ENCODE results near the gene RTN3.
"Not testable (repeated sequence)": the region's sequence is repeated elsewhere in the genome, so short reads cannot be mapped to it uniquely, and the experiment has no call there.

RTN3 gene

DNA sequence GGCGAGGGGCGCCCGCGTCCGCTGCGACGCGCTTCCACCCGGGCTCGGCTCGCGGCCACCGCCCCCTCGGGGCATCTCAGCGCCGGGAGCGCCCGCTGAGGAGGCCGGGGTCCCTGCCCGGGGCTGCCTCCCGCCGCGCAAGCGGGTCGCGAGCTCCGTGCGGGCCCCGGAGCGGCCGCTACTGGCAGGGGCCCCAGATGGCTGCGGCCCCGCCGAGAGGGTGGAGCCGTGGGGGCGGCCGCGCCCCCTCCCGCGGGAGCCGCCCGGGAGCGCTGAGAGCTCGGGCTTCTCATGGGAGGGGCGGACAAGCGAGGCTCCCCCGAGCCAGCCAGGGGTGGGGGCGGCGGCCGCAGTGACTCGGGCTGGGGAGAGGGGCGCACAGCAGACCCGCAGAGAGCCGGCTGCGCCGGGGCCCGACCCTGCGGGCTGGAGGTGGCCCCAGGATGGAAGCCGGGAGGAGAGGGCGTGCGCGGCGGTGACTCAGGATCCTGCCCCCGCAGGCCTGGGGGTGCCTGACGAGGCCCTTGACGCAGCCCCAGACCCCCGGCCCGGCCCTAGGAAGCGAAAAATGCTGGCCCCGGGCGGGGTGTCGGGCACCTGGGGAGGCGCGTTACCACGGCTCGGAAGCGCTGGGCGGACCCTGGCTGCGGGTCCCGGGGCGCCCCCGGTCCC is 87.9 kb downstream of the RTN3 start:
- DNase-seq (ENCODE audit: low read depth), result peak; percentile 39

DNA sequence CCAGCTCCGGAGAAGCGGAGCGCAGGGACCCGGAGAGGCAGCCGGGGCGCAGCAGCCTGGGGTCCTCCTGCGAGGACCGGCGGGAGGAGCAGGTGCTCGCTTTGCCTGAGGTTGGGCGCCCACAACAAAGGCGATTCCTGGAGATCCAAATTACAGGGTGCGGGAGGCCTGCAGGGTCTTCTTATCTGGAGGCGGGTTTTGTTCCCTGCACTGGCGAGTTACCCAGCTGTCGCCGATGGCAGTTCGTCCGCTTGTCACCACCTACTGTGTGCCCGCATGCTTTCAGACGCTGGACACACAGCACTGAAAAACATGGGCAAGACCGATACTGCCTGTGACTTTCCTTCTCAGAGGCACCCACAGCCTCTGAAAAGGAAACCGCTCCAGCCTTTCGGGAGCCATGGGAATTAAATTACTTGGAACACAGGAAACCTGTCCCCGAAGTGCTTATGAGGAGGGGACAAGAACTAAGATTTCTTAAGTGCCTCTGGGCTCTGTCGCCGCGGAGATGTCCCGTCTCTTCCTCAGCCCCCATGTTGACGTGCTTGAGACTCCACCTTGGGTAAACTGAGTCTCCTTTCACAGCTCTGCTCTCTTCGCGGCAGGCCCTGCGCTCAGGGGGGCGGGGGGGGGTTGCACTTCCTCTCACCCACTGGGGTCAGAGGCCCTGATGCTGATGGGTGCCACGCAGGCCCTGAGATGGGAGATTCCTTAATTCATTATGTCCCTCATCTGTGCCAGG is 88.6 kb downstream of the RTN3 start:
- no peak for DNase-seq (ENCODE audit: low read depth)

DNA sequence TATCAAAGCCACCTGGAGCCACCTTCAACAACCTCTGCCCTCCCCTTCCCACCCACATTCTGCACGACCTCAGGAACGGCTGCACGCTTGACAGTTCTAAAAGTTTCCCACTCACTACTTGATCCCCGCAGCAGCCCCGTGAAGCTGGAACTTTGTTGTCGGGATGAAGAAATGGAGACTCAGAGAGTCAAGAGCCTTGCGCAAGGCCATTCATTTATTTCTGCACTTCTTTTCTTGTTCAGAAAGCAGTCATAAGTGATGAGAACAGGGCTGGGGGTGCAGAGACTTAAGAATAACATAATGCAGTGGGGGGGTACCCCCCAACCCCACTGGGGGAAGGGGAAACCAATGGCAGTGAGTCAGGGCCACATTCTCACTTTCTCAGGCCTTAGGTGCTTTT is 89.5 kb downstream of the RTN3 start:
- DNase-seq (ENCODE audit: low read depth), result no peak

- not testable (repeated sequence) for DNase-seq (ENCODE audit: low read depth)
These were observed 90.5 kb downstream of the RTN3 start for GRCh38 chr11:63771741-63772318.

DNA sequence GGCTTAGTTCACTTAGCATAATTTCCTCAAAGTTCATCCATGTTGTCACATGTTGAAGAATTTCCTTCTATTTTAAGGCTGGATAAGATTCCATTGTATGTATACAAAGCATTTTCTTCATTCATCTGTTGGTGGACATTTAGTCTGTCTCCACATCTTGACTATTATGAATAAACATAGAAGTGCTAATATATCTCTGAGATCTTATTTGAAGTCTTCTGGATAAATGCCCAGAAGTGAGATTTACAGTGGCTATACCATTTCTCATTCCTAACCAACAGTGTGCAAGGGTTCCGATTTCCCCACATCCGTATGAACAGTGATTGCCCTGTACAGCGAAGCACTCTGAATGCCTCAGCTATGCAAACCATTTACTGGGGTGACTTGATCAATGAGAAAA is 93.9 kb downstream of the RTN3 start:
- DNase-seq (ENCODE audit: low read depth), result no peak

DNA sequence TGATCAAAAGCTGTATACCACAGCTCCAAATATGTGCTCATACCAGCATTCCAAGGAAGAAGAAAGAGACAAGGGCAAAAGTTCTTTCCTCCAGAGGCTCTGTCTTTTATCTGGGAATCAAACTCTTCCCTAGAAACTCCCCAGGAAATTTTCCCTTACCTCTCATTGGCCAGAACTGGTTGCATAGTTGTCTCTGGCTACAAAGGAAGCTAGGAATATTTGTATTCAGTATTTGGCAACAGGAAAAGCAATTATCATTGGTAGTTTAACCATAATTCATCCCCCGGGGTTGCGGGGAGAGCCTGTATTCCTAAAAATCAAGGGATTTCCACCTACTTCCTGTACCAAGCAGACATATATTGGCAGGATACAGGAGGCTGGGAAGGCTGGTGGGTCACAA is 97.7 kb downstream of the RTN3 start:
- no peak for DNase-seq (ENCODE audit: low read depth)

GRCh38 chr11:63782749-63783148 is 101.4 kb downstream of the RTN3 start:
- DNase-seq (ENCODE audit: low read depth), result no peak

- DNase-seq (ENCODE audit: low read depth), result no peak
These were observed 102.8 kb downstream of the RTN3 start for GRCh38 chr11:63783925-63784592.

DNA sequence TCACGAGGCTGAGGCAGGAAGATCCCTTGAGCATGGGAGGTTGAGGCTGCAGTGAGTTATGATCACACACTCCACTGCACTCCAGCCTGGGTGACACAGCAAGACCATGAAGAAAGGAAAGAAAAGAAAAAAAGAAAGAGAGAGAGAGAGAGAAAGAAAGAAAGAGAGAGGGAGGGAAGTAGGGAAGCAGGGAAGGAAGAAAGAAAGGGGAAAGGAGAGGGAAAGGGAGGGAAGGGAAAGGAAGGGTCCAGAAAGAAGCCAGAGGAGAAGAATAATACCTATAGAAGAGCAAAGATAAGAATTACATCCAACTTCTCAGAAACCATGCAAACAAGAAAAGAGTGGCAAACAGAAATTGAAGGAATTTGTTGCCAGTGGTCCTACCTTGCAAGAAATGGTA is 104.5 kb downstream of the RTN3 start:
- no peak for DNase-seq (ENCODE audit: low read depth)

DNA sequence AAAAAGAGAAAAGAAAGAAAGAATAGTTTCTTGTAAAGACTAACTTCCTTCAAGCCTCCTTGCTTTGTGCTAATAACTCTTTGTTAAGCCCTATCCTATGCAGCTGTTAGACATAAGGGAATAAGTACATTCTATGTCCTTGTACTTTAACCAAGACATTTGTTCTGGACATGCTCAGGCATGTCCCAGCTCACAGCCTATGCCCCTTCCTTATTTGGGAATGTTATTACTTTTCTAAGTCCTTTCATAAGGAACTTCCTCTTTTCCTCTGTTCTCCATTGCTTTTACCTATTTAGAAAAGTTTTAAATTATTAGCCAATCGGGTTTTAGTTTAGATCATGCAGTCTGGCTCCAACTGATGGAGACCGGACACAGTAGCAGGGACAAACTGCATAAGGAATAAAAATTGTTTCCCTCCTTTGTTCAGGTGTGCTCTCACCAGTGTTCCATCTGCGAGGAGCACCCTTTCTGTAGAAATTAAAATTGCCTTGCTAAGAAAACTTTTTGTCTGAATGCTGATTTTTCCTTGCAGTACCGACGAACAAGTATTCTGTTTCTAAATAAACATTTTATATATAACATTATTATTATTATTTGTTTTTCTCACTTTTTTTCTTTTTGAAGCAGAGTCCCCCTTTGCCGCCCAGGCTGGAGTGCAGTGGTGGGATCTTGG is 110.3 kb downstream of the RTN3 start:
- no peak for DNase-seq (ENCODE audit: low read depth)

DNA sequence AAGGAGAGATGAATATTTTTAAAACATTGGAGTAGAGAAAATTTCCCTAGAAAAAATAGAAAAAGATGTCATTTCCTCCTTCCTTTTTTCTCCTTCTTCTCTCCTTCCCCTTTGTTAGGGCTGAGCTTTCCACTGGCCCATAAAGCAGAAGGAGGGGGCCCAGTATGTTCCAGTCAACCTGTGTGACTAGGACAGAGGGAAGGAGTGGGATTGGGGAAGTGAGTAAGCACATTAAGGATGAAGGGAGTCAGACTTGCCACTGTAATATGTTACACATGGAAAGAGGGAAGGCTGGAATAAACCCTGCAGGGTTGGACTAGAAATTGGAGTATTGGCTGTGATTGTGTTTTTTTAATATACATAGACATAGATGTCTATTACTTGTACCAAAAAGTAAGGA is 111.9 kb downstream of the RTN3 start:
- DNase-seq (ENCODE audit: low read depth), result no peak

DNA sequence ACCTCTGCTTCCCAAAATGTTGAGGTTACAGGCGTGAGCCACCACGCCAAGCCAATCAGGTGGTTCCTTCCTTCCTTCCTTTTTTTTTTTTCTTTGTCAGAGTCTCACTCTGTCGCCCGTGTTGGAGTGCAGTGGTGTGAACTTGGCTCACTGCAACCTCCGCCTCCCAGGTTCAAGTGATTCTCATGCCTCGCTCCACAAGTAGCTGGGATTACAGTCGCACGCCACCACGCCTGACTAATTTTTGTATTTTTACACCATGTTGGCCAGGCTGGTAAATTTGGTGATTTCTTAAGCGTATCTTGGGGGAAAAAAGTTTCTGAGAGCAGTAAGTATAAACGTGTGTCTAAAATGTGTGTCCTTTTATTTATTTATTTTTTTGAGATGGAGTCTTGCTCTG is 113.8 kb downstream of the RTN3 start:
- DNase-seq (ENCODE audit: low read depth), result no peak

GRCh38 chr11:63800921-63801320 is 119.6 kb downstream of the RTN3 start:
- DNase-seq (ENCODE audit: low read depth), result no peak

GRCh38 chr11:63802637-63803414 is 121.5 kb downstream of the RTN3 start:
- no peak for DNase-seq (ENCODE audit: low read depth)

GRCh38 chr11:63804259-63804658 is 123.0 kb downstream of the RTN3 start:
- no peak for DNase-seq (ENCODE audit: low read depth)

GRCh38 chr11:63805844-63806415 is 124.6 kb downstream of the RTN3 start:
- DNase-seq (ENCODE audit: low read depth), result no peak
